ENCODE results near the gene ZNF709. TPM values are rescaled to one million over a fixed set of nuclear protein-coding genes. Genes with fewer than 3 reads are reported as not detected.

ZNF709 gene
- 8.1 to 8.9 TPM (median 8.7 TPM) in 3 replicates for total RNA-seq

DNA sequence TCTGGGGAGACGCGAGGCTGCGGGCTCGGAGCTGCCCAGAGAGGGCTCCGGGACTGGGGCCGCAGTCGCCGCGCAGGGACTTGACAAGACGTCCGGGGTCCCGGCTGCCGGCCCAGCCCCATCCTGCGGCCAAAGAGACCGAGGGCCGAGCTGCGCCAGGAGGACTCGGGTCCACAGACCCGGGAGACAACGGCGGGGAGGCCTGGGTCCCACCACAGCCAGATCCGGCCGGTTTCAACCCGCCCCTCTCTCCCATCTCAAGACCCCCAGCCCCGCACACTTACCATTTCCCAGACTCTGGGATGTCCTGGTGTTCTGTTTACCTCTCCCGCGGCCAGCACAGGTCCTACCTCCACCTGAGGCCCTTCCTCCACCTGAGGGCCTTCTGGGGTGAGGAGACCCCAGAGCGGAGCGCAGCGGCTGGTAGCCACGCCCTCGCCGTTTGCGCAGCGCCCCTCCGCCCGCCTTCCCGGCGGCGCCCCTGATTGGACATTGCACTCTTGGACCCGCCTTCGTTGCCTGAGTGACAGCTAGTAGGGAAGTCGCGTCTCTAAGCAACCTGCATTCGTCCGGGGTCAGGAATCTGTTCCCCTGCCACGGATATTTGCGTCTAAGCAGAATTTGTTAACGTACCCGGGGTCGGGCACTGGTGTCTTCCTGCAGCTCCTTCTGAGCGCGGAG is at the start of gene ZNF709:
Gene ZNF709 (minus strand): TSS at position 446 of the 681 bp plus-strand sequence. CDS start 159 bp downstream, at position 287.
- TF ChIP-seq, protein P1, sequence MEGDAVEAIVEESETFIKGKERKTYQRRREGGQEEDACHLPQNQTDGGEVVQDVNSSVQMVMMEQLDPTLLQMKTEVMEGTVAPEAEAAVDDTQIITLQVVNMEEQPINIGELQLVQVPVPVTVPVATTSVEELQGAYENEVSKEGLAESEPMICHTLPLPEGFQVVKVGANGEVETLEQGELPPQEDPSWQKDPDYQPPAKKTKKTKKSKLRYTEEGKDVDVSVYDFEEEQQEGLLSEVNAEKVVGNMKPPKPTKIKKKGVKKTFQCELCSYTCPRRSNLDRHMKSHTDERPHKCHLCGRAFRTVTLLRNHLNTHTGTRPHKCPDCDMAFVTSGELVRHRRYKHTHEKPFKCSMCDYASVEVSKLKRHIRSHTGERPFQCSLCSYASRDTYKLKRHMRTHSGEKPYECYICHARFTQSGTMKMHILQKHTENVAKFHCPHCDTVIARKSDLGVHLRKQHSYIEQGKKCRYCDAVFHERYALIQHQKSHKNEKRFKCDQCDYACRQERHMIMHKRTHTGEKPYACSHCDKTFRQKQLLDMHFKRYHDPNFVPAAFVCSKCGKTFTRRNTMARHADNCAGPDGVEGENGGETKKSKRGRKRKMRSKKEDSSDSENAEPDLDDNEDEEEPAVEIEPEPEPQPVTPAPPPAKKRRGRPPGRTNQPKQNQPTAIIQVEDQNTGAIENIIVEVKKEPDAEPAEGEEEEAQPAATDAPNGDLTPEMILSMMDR (IDR thresholded peaks at IDR 0.05; ENCODE audit: unreplicated experiment) = no peak
- Mint-ChIP-seq H3K9me3 (no peaks in the 10 kb centered on the region), H3K27ac (peak within 1 kb of the TSS; percentile 97), H3K36me3 (peaks cover 4% of the 10 kb centered on the region), H3K4me3 (peak within 1 kb of the TSS; percentile 94), H3K4me1 (peaks cover 26% of the 10 kb centered on the region), H3K27me3 (ENCODE audit: low read depth) (no peaks in the 10 kb centered on the region)
- DNase-seq (ENCODE audit: low spot score in 2 of 2, unreplicated experiment in 2 of 2) = peak; percentile 85 to 95

DNA sequence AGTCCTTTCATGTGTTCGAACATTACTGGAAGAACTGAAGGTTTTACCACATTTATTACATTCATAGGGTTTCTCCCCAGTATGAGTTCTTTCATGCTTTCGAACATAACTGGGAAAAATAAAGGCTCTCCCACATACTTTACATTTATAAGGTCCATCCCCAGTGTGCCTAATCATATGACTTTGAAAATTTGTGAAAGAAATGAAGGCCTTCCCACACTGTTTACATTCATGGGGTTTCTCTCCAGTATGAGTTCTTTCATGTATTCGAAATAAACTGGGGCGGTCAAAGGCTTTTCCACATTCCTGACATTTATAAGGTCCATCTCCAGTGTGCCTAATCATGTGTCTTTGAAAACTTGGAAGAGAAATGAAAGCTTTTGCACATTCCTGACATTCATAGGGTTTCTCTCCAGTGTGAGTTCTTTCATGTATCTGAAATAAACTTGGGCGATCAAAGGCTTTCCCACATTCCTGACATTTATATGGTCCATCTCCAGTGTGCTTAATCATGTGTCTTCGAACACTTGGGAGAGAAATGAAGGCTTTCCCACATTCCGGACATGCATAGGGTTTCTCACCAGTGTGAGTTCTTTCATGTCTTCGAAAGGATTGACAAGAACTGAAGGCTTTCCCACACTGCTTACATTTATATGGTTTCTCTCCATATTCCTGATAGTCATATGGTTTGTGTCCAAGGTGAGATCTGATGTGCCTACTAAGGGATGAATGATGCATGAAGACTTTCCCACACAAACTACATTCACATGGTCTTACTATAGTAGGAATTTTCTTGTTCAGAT is 42.6 kb upstream of the ZNF709 start:
- Mint-ChIP-seq H3K9me3 (peaks cover 67% of the 10 kb centered on the region), H3K4me3 (no peak overlapping the region), H3K36me3 (peaks cover 87% of the 10 kb centered on the region), H3K27ac (no peak overlapping the region), H3K27me3 (ENCODE audit: low read depth) (no peaks in the 10 kb centered on the region), H3K4me1 (no peaks in the 10 kb centered on the region)
- TF ChIP-seq, protein P1 (IDR thresholded peaks at IDR 0.05; ENCODE audit: unreplicated experiment) = no peak
- DNase-seq (ENCODE audit: low spot score in 2 of 2, unreplicated experiment in 2 of 2) = no peak

DNA sequence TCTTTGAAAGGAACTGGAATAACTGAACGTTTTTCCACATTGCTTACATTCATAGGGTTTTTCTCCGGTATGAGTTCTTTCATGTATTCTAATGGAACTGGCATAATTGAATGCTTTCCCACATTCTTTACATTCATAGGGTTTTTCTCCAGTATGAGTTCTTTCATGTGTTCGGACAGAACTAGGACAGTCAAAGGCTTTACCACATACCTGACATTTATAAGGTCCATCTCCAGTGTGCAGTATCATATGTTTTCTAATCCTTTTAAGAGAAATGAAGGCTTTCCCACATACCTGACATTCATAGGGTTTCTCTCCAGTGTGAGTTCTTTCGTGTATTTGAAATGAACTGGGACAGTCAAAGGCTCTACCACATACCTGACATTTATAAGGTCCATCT is 41.9 kb upstream of the ZNF709 start:
- H3K4me3 Mint-ChIP-seq = no peak overlapping the region
- no peak for DNase-seq (ENCODE audit: low spot score in 2 of 2, unreplicated experiment in 2 of 2)
- H3K4me1 Mint-ChIP-seq = no peaks in the 10 kb centered on the region
- H3K27me3 Mint-ChIP-seq (ENCODE audit: low read depth) = no peaks in the 10 kb centered on the region
- no peak overlapping the region for H3K27ac Mint-ChIP-seq
- H3K36me3 Mint-ChIP-seq = peaks cover 88% of the 10 kb centered on the region
- peaks cover 69% of the 10 kb centered on the region for H3K9me3 Mint-ChIP-seq
- TF ChIP-seq, protein P1 (IDR thresholded peaks at IDR 0.05; ENCODE audit: unreplicated experiment) = no peak

DNA sequence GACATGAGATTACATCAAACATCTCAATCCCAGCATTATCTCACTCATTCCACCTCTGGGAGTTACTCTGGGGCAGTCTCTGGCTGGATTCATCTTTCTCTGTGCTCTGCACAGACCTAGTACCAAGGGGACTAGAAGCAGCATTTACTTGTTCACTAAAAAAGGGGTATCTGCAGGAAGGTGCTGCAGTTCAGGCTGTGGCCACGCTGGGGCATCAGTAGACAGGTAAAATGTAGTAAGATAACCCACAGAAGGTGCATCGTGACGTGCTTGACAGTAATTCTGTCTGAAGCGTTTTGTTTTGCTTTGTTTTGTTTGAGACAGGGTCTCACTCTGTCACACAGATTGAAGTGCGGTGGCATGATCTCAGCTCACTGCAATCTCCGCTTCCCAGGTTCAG is 37.4 kb upstream of the ZNF709 start:
- TF ChIP-seq, protein P1 (IDR thresholded peaks at IDR 0.05; ENCODE audit: unreplicated experiment) = no peak
- Mint-ChIP-seq H3K36me3 (peaks cover 69% of the 10 kb centered on the region), H3K9me3 (peaks cover 62% of the 10 kb centered on the region), H3K27ac (no peak overlapping the region), H3K27me3 (ENCODE audit: low read depth) (no peaks in the 10 kb centered on the region), H3K4me3 (no peak overlapping the region), H3K4me1 (no peaks in the 10 kb centered on the region)
- DNase-seq (ENCODE audit: low spot score in 2 of 2, unreplicated experiment in 2 of 2) = no peak

DNA sequence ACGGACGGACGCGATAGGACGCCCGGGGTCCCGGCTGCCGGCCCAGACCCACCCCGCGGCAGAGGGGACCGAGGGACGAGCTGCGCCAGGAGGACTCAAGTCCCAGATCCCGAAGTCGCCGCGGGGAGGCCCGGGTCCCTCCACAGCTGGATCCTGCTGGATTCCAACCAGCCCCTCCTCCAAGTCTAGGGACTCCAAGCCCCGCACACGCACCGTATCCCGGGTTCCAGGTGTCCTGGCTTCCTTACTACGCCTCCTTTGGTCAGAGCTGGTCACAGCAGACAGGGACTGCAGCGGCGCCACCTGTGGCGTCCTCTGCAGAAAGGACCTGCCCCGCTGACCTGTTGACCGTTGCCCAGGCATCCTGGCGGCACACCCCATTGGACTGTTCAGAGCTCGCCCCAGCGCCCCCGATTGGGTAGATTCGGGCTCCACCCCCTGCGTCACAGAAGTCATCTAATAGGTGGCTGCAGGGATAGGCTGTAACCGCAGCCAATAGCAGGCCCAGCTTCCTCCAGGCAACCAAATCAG is 29.0 kb upstream of the ZNF709 start:
- Mint-ChIP-seq H3K36me3 (peaks cover 39% of the 10 kb centered on the region), H3K27me3 (ENCODE audit: low read depth) (no peaks in the 10 kb centered on the region), H3K27ac (no peak overlapping the region), H3K9me3 (peaks cover 42% of the 10 kb centered on the region), H3K4me3 (no peak overlapping the region), H3K4me1 (no peaks in the 10 kb centered on the region)
- no peak for DNase-seq (ENCODE audit: low spot score in 2 of 2, unreplicated experiment in 2 of 2)
- TF ChIP-seq, protein P1 (IDR thresholded peaks at IDR 0.05; ENCODE audit: unreplicated experiment) = no peak
